ENCODE data around the gene CLEC4D. TPM values are rescaled to one million over a fixed set of nuclear protein-coding genes. Genes with fewer than 3 reads are reported as not detected.

The CLEC4D gene
- total RNA-seq, result not detected in 2 replicates

DNA sequence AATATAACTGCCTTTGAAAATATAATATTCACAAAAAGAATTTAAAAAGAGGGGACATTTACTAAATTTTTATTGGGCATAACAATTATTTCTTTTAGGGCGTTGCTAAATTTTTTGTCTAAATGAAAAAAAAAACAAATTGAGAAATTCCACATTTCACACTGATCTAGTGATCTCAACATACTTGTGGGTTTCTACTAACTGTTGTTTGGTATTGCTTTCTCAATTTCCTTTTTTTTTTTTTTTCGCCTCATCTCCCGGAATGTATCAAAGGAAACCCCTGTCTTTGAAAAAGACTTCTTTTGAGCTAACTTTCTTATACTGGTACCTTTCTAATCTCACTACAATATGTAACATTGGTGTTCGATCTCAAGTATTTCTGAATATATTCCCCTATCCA is at the start of gene CLEC4D:
TSS of gene CLEC4D (plus strand) at position 248 of the 400 bp plus-strand sequence. CDS start 230 bp downstream, outside the sequence.
- no peak for DNase-seq (ENCODE audit: low read depth)
- TF ChIP-seq, protein P1, sequence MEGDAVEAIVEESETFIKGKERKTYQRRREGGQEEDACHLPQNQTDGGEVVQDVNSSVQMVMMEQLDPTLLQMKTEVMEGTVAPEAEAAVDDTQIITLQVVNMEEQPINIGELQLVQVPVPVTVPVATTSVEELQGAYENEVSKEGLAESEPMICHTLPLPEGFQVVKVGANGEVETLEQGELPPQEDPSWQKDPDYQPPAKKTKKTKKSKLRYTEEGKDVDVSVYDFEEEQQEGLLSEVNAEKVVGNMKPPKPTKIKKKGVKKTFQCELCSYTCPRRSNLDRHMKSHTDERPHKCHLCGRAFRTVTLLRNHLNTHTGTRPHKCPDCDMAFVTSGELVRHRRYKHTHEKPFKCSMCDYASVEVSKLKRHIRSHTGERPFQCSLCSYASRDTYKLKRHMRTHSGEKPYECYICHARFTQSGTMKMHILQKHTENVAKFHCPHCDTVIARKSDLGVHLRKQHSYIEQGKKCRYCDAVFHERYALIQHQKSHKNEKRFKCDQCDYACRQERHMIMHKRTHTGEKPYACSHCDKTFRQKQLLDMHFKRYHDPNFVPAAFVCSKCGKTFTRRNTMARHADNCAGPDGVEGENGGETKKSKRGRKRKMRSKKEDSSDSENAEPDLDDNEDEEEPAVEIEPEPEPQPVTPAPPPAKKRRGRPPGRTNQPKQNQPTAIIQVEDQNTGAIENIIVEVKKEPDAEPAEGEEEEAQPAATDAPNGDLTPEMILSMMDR (IDR thresholded peaks at IDR 0.05; ENCODE audit: insufficient read depth, low read depth, low read length), result no peak

DNA sequence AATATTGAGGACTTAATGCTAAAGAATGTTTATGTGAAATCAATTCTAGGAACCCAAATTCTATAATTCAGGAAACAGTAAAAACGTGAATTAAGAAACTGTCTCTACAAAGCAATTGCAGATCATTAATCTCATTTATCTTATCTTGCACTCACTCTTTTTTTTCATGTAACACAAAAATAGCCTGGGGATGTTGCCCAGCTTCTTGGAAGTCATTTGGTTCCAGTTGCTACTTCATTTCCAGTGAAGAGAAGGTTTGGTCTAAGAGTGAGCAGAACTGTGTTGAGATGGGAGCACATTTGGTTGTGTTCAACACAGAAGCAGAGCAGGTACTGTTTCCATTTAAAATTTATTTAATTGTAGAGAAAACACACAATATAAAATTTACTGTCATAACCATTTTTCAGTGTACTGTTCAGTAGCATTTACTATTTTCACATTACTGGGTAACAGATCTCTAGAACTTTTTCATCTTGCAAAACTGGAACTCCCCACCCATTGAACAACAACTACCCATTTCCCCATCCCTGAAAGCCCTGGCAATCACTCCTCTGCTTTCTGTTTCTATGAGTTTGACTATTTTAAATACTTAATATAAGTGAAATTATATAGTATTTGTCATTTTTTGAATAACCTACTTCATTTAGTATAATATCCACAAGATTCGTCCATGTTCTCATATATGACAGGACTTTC is 47.9 kb upstream of the CLEC4D start:
- H3K4me3 ChIP-seq (ENCODE audit: low read depth, low read length), result no peak overlapping the region
- TF ChIP-seq, protein P1 (IDR thresholded peaks at IDR 0.05; ENCODE audit: insufficient read depth, low read depth, low read length), result no peak
- DNase-seq (ENCODE audit: low read depth), result no peak

More for the DNA sequence above, at the start of gene CLEC4D:
- no peak within 1 kb of the TSS for H3K4me3 ChIP-seq (ENCODE audit: low read depth, low read length)

DNA sequence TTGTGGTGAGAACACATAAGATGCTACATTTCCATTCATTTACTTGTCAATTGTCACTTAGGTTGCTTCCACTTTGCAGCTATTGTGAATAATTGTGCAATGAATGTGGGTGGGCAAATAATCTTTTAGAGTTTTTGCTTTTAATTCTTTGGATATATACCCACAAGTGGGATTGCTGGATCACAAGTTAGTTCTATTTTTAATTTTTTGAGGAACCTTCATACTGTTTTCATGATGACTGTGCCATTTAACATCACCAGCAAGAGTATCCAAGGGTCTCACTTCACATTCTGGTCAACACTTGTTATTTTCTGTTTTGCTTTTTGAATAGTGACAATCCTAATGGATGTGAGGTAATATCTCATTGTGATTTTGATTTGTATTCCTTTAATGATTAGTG is 47.1 kb upstream of the CLEC4D start:
- DNase-seq (ENCODE audit: low read depth), result no peak
- H3K4me3 ChIP-seq (ENCODE audit: low read depth, low read length), result no peak overlapping the region
- TF ChIP-seq, protein P1 (IDR thresholded peaks at IDR 0.05; ENCODE audit: insufficient read depth, low read depth, low read length), result no peak

DNA sequence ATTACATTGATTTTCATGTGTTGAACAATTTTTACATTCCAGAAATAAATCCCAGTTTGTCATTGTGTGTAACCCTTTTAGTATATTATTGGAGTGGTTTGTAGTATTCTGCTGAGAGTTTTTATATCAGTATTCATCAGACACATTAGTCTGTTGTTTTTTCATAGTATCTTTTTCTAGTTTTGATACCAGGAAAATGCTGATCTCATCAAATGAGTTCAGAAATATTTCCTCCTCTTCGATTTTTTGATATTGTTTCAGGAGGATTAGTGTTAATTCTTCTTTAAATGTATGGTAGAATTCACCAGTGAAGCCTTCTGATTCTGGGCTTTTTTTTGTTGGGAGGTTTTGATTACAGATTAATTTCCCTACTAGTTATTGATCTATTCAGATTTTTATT is 42.2 kb upstream of the CLEC4D start:
- no peak overlapping the region for H3K4me3 ChIP-seq (ENCODE audit: low read depth, low read length)
- DNase-seq (ENCODE audit: low read depth), result no peak
- TF ChIP-seq, protein P1 (IDR thresholded peaks at IDR 0.05; ENCODE audit: insufficient read depth, low read depth, low read length), result no peak

DNA sequence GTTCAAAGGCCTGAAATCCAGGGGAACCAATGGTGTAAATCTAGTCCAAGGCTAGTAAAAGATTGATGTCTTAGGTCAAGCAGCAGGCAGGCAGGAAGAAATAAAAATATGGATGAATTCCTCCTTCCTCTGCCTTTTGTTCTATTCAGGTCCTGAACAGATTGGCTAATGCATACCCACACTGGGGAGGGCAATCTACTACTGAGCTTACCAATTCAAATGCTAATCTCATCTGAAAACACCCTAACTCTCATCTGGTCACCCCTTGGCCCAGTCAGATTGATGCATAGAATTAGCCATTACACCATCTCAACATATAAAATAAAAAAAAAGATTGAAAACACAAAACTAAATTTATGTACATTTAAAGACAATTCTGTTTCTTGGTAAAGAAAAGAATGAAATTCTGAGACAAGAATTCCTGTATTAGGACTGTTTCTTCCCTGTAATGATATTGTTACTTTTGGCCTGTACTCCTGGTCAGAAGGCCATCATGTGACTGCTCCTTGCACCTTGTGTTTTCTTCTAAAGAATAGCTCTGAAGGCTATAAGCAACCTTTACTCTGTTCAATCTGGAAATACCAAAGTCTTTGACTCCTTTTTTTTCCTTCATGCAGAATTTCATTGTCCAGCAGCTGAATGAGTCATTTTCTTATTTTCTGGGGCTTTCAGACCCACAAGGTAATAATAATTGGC is 37.6 kb upstream of the CLEC4D start:
- TF ChIP-seq, protein P1 (IDR thresholded peaks at IDR 0.05; ENCODE audit: insufficient read depth, low read depth, low read length), result no peak
- H3K4me3 ChIP-seq (ENCODE audit: low read depth, low read length), result no peak overlapping the region
- DNase-seq (ENCODE audit: low read depth), result no peak

DNA sequence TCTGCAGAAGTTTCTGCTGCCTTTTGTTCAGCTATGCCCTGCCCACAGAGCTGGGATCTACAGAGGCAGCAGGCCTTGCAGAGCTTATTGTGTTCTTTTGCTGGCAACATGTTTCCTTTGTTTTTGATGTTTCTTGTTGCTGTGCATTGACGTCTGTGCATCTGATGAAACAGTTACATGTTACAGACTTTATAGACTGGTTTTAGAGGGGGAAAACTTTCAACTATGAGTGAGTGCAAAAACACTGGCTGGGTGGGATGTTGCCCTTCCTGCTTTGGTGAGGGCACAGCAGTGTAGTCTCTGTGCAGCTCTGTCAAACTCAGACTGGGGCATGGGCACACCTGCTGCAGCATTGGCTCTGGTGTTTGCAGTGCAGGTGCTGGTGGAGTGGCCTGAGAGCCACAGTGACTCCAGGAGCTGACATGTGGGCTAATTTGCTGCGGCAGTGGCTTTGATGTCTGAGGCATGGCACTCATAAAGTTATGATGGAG is 30.7 kb upstream of the CLEC4D start:
- DNase-seq (ENCODE audit: low read depth), result no peak
- H3K4me3 ChIP-seq (ENCODE audit: low read depth, low read length), result no peak overlapping the region
- TF ChIP-seq, protein P1 (IDR thresholded peaks at IDR 0.05; ENCODE audit: insufficient read depth, low read depth, low read length), result no peak

Measured in fibroblast of villous mesenchyme (primary cell).